ENCODE results near the gene PALLD. TPM values are rescaled to one million over a fixed set of nuclear protein-coding genes. Genes with fewer than 3 reads are reported as not detected.

The PALLD gene
- total RNA-seq, 1 experiment from 2014 or later, result 23.7 TPM

DNA sequence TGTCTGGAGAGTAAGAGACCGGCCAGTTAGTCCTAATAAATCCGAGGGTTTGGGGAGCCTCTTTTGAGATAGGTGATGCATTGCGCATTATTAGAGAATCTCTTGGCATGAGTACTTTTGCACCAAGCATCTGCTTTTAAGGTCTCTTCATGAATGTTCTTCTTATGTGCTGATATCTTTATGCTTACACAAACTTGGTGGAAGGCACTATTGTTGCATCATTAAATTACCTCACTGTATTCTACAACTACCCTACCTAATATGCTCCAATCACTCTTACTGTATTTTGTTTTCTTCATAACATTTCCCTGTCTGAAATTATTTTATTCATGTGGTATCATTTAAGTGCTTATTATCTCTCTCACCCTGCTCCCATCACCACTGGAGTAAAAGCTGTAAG lies 151.6 kb downstream of the PALLD start:
- ChIA-PET POLR2A (no interaction called here), CTCF (interaction anchor here (1.2 kb wide), 1 partner anchor 63 kb away, joined by 6 read pairs; no protein-coding TSS in a partner anchor)
- DNase-seq (ENCODE audit: low spot score), result no peak
- Mint-ChIP-seq H3K27ac (no peak overlapping the region), H3K4me1 (peaks cover 36% of the 10 kb centered on the region), H3K9me3 (no peaks in the 10 kb centered on the region), H3K36me3 (no peaks in the 10 kb centered on the region), H3K27me3 (ENCODE audit: low read depth) (no peaks in the 10 kb centered on the region), H3K4me3 (no peak overlapping the region)
- TF ChIP-seq MXD4 (CRISPR knock-in tag; IDR thresholded peaks at IDR 0.05; ENCODE audit: borderline replicate concordance) (no peak), SP1 (CRISPR knock-in tag; conservative IDR thresholded peaks at IDR 0.05) (no peak), ZBTB21 (CRISPR knock-in tag; IDR thresholded peaks at IDR 0.05; ENCODE audit: borderline replicate concordance) (no peak), NR2C2 (CRISPR knock-in tag; IDR thresholded peaks at IDR 0.05) (no peak), GRHL2 (CRISPR knock-in tag; IDR thresholded peaks at IDR 0.05; ENCODE audit: insufficient replicate concordance, severe bottlenecking) (no peak), ZNF263 (CRISPR knock-in tag; IDR thresholded peaks at IDR 0.05; ENCODE audit: low read depth) (no peak), ZNF416 (CRISPR knock-in tag; IDR thresholded peaks at IDR 0.05) (no peak), MLX (CRISPR knock-in tag; IDR thresholded peaks at IDR 0.05) (no peak), NFYB (CRISPR knock-in tag; conservative IDR thresholded peaks at IDR 0.05; ENCODE audit: low read depth) (no peak), FOXP4 (CRISPR knock-in tag; IDR thresholded peaks at IDR 0.05) (no peak), USF2 (CRISPR knock-in tag; IDR thresholded peaks at IDR 0.05) (no peak), ERG (CRISPR knock-in tag; IDR thresholded peaks at IDR 0.05) (no peak), FOXJ3 (CRISPR knock-in tag; IDR thresholded peaks at IDR 0.05; ENCODE audit: borderline replicate concordance) (no peak), ZNF396 (CRISPR knock-in tag; IDR thresholded peaks at IDR 0.05; ENCODE audit: borderline replicate concordance) (no peak), CDX4 (CRISPR knock-in tag; IDR thresholded peaks at IDR 0.05; ENCODE audit: borderline replicate concordance) (no peak)
- TF ChIP-seq, protein P1, sequence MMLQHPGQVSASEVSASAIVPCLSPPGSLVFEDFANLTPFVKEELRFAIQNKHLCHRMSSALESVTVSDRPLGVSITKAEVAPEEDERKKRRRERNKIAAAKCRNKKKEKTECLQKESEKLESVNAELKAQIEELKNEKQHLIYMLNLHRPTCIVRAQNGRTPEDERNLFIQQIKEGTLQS (CRISPR knock-in tag; conservative IDR thresholded peaks at IDR 0.05), result no peak
- TF ChIP-seq, protein P2, sequence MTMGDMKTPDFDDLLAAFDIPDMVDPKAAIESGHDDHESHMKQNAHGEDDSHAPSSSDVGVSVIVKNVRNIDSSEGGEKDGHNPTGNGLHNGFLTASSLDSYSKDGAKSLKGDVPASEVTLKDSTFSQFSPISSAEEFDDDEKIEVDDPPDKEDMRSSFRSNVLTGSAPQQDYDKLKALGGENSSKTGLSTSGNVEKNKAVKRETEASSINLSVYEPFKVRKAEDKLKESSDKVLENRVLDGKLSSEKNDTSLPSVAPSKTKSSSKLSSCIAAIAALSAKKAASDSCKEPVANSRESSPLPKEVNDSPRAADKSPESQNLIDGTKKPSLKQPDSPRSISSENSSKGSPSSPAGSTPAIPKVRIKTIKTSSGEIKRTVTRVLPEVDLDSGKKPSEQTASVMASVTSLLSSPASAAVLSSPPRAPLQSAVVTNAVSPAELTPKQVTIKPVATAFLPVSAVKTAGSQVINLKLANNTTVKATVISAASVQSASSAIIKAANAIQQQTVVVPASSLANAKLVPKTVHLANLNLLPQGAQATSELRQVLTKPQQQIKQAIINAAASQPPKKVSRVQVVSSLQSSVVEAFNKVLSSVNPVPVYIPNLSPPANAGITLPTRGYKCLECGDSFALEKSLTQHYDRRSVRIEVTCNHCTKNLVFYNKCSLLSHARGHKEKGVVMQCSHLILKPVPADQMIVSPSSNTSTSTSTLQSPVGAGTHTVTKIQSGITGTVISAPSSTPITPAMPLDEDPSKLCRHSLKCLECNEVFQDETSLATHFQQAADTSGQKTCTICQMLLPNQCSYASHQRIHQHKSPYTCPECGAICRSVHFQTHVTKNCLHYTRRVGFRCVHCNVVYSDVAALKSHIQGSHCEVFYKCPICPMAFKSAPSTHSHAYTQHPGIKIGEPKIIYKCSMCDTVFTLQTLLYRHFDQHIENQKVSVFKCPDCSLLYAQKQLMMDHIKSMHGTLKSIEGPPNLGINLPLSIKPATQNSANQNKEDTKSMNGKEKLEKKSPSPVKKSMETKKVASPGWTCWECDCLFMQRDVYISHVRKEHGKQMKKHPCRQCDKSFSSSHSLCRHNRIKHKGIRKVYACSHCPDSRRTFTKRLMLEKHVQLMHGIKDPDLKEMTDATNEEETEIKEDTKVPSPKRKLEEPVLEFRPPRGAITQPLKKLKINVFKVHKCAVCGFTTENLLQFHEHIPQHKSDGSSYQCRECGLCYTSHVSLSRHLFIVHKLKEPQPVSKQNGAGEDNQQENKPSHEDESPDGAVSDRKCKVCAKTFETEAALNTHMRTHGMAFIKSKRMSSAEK (CRISPR knock-in tag; IDR thresholded peaks at IDR 0.05; ENCODE audit: borderline replicate concordance), result no peak
- TF ChIP-seq, protein P3, sequence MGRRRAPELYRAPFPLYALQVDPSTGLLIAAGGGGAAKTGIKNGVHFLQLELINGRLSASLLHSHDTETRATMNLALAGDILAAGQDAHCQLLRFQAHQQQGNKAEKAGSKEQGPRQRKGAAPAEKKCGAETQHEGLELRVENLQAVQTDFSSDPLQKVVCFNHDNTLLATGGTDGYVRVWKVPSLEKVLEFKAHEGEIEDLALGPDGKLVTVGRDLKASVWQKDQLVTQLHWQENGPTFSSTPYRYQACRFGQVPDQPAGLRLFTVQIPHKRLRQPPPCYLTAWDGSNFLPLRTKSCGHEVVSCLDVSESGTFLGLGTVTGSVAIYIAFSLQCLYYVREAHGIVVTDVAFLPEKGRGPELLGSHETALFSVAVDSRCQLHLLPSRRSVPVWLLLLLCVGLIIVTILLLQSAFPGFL (CRISPR knock-in tag; IDR thresholded peaks at IDR 0.05; ENCODE audit: borderline replicate concordance), result no peak
- no peak for ATAC-seq

Measured in WTC11 (cell line).